Activated CD4-positive, CD25-positive, alpha-beta regulatory T cell treated with anti-CD3 and anti-CD28 coated beads, Interleukin-2, amount 50 U/mL, for 72 hours (primary cell): ENCODE results near the gene ARHGEF6.
"Not testable (repeated sequence)": the region's sequence is repeated elsewhere in the genome, so short reads cannot be mapped to it uniquely, and the experiment has no call there.

ENCODE experiments used
- DNase-seq: peaks from one replicate; pipeline ENCODE4 v3.0.0; 2021

Gene ARHGEF6, protein sequence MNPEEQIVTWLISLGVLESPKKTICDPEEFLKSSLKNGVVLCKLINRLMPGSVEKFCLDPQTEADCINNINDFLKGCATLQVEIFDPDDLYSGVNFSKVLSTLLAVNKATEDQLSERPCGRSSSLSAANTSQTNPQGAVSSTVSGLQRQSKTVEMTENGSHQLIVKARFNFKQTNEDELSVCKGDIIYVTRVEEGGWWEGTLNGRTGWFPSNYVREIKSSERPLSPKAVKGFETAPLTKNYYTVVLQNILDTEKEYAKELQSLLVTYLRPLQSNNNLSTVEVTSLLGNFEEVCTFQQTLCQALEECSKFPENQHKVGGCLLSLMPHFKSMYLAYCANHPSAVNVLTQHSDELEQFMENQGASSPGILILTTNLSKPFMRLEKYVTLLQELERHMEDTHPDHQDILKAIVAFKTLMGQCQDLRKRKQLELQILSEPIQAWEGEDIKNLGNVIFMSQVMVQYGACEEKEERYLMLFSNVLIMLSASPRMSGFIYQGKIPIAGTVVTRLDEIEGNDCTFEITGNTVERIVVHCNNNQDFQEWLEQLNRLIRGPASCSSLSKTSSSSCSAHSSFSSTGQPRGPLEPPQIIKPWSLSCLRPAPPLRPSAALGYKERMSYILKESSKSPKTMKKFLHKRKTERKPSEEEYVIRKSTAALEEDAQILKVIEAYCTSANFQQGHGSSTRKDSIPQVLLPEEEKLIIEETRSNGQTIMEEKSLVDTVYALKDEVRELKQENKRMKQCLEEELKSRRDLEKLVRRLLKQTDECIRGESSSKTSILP

DNA sequence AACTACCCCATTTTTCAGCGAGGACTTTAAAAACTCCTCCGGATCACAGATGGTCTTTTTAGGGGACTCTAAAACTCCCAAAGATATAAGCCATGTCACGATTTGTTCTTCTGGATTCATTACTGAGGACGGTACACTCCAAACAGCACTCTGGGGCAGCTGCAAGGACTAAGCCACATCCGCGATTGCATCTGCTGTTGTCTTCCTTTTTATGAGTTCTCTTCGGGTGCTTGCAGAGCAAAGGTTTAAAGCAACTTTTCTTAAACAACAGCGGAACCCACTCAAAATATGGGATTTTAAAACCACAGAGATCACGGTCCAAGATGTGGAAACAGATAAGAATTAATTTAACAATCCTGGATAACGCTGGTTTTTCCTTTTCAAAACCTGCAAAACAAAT lies at the start of gene ARHGEF6:
TSS of gene ARHGEF6 (minus strand) at position 170 of the 400 bp plus-strand sequence. CDS start at position 120, 50 bp downstream.
- DNase-seq = no peak

DNA sequence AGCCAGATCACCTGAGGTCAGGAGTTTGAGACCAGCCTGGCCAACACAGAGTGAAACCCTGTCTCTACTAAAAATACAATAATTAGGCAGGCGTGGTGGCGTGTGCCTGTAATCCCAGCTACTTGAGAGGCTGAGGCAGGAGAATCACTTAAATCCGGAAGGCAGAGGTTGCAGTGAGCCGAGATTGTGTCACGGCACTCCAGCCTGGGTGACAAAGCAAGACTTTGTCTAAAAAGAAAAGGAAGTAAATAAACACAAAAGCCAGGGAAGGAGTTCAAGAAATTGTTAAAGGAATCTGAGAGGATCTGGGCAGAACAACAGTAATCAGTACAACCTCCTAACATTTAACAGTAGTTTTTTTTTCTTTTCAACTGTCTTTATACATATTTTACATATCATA lies 48.7 kb upstream of the ARHGEF6 start:
- no peak for DNase-seq

GRCh38 chrX:136828830-136829229 lies 48.1 kb upstream of the ARHGEF6 start:
- no peak for DNase-seq

GRCh38 chrX:136827026-136827425 lies 46.3 kb upstream of the ARHGEF6 start:
- no peak for DNase-seq

DNA sequence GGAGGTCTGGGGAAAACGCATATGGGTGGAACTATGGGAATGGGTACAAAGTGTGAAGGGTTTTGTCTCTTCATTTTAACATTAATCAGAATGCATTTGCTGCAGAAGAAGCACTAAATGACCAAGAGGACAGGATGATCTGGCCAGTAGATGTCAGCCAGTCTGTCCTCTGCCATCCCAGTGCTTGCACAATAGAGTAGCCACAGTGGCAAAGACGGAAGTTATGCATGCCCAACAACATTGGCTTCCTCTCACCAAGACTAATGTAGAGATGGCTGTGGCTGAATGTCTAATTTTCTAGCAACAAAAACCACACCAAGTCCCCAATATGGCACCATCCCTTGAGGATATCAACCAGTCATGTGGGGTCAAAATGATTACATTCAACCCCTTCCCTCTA lies 45.0 kb upstream of the ARHGEF6 start:
- no peak for DNase-seq

- no peak for DNase-seq
These were observed 42.4 kb upstream of the ARHGEF6 start for GRCh38 chrX:136823175-136823574.

- DNase-seq = no peak
These were observed 41.8 kb upstream of the ARHGEF6 start for GRCh38 chrX:136822337-136823095.

- DNase-seq = not testable (repeated sequence)
These were observed 39.0 kb upstream of the ARHGEF6 start for GRCh38 chrX:136819756-136820155.

DNA sequence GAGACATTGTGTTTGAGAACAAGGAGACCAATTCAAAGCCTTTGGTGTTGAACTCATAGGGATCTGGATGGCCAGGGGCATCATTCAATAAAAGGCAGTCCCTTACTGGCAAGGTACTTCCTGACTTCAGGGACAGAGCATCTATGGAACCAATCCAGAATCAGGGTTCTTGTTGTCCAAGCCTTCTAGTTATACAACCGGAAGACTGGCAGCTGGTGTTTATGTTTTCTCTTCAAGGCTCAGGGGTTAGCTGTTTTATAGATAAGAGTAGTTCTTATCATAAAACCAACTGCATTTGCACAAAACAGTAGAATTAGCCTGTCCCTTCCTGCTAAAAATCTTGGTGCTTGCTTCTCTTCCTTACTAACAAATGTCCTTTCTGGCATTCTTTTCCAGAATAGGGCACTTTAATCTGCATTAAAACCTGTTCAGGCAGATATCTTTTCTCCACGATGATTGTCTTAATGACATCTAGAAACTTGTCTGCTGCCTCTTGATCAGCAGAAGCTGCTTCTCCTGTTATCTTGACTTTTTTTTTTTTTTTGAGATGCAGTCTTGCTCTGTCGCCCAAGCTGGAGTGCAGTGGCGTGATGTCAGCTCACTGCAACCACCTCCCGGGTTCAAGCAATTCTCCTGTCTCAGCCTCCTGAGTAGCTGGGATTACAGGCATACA lies 38.4 kb upstream of the ARHGEF6 start:
- no peak for DNase-seq

GRCh38 chrX:136816975-136817374 lies 36.2 kb upstream of the ARHGEF6 start:
- DNase-seq = no peak

DNA sequence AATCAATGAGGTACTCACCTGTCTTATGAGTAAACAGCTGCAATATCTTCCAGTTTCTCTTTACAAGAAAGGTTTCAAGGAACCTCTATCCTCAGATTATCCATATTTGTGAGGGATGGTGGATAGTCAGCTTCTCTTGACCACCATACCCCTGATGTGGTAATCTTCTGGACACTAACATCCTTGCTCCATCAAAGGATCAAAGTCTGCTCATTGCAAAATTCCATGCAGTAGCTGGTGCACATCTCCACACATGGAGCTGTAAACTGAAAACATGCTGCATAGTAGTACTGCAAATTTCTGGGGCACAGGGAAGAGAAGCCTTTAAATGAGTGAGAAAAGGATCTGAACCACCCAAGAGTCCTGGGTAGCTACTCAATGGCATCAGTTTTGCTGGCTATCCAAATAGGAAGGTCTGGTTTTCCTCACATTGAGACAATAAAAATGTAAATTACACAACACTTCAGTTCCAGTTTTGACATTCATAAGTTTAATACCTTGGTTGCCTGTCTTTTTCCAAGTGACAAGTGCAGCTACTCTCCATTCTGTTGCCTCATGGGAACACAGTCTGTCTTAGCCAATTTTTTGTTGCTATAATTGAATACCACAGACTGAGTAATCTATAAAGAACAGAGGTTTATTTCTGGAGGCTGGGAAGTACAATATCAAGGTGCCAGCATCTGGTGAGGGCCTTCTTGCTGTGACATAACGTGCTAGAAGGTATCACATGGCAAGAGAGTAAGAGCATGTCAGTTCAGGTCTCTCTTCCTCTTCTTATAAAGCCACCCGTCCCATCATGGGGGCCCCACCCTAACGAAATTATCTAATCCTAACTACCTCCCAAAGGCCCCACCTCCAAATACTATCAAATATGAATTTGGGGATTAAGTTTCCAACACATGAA lies 34.4 kb upstream of the ARHGEF6 start:
- no peak for DNase-seq

DNA sequence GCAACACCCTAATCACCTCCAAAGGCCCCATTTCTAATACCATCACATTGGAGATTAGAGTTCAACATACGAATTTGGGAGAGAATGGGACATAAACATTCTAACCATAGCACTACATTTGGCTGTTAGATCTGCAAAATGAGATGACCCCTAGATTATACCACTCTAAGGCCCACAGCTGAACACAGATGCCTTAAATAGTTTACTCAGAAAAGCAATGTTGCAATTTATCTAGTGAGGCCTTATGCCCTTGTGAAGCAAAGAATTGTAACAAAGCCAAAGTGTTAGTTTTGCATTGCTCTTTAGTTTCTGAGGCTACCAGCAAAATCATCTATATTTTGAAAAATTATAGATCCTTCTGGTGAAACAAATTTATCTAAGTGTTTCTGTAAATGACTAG lies 31.6 kb upstream of the ARHGEF6 start:
- no peak for DNase-seq

DNA sequence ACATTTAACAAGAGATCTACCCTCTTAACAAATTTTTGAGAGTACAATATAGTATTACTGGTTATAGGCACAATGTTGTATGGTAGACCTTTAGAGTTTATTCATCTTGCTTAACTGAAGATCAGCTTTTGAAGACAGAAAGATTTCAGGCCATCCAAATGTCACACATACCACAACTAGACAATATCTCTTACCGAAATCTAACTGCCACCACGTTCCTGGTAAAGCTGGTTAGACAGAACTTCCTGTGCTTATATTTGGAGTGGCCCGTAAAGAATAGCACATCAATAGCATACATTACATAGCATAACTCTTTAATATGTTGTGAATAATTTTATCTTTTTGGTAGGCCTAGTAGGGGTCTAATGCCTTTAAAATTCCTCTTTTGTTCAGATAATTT lies 29.8 kb upstream of the ARHGEF6 start:
- DNase-seq = no peak

GRCh38 chrX:136806891-136807410 lies 26.2 kb upstream of the ARHGEF6 start:
- no peak for DNase-seq

GRCh38 chrX:136802515-136802914 lies 21.8 kb upstream of the ARHGEF6 start:
- DNase-seq = no peak

GRCh38 chrX:136797787-136798186 lies 17.1 kb upstream of the ARHGEF6 start:
- no peak for DNase-seq

- not testable (repeated sequence) for DNase-seq
These were observed 14.4 kb upstream of the ARHGEF6 start for GRCh38 chrX:136795132-136795531.

GRCh38 chrX:136794660-136795059 lies 13.9 kb upstream of the ARHGEF6 start:
- DNase-seq = not testable (repeated sequence)

- DNase-seq = no peak
These were observed 13.3 kb upstream of the ARHGEF6 start for GRCh38 chrX:136794080-136794479.

DNA sequence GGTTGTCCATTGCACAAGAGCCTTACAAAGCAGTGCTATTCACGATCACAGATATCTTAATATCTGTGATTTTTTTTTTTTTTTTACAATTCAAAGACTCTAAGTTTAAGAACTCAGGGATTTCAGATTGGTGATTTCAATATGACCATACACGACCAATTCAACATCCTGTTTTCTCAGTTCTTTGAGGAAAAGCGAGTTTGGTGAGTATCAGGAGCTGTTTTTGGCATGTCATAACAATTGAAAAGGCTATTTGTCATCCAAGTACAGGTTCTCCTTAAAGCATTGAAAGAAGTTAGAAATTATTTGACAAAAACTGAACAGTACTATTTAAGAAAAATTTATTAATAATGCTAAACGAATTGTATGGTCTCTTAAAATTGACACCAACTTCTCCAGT lies 9.1 kb upstream of the ARHGEF6 start:
- no peak for DNase-seq

DNA sequence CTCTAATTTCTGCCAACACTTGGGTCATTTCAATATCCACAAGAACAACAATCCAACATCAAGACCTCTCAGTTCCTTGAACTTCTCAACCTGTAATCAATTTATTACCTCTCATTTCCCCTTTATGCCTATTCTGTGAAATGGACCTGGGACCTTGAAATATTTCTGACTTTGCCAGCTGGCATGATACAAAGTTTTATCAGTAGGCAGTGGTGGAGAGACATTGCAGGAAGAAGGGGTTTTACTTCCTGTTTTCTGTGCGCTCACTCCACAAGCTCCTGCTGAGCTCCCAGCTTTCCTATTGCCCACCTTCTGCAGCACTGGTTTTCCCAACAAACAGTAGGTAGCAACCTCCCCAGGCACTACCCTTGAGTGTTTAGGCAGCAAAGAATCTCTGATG lies 3.5 kb upstream of the ARHGEF6 start:
- no peak for DNase-seq

DNA sequence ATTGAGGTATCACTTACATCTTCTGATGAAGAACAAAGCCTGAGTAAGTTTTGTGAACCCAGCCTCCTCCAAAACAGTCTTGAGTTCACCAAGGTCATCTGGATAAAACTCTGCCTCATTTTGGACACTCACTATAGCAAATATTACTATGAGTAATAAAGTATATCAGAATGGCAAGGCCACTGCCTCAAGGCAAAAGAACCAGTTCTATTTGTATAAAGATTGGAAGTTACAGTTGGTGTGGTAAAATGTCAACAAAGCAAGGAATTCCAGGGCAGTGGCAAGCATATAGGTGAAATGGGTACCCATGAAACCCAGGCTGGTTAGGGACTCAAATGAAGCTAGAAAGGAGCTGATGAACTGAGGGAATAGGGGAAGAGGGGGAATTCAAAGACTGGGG lies 2.4 kb upstream of the ARHGEF6 start:
- DNase-seq = no peak
